Endothelial cell of umbilical vein (primary cell): Measurements from ENCODE around the gene ARL17A.
"Not testable (repeated sequence)": the region's sequence is repeated elsewhere in the genome, so short reads cannot be mapped to it uniquely, and the experiment has no call there.

Experiments used
- POLR2A ChIP-seq: IDR thresholded peaks from 2 replicates; pipeline ENCODE4 v1.6.1; 2012; ENCODE audit warnings: low read depth, mild to moderate bottlenecking, control low read depth, low read length
- TF ChIP-seq, protein P1 (sequence below), 2 donors: IDR thresholded peaks; 1 replicate in 1 of 2; 2 replicates in 1 of 2; pipeline ENCODE4 v1.5.1; 2011; ENCODE audit warnings: low read length in 2 of 2, mild to moderate bottlenecking in 2 of 2, moderate library complexity in 2 of 2, control low read depth in 1 of 2, inconsistent platforms in 1 of 2, low read depth in 1 of 2; ENCODE audit not compliant: insufficient read depth in 1 of 2; ENCODE audit errors: extremely low read depth in 1 of 2

DNA sequence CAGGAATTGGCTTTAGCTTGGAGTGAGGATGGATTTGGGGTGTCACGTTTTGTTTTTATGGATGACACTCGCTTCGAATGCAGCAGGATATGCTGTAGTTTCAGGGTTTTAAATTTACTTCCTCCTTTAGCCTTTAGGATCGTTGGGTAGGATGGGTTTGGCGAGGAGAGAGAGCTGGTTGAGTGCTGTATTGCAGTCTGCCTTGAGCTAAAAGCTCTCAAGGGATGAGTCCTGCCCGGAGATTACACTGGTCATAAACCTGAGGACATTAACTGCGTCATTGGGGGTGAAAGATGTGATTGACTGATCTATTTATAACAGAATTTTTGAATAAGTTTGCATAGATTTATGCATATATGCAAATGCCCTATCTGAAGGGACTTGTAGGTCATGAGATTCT is 11.8 kb upstream of the ARL17A start:
- TF ChIP-seq, protein P1, sequence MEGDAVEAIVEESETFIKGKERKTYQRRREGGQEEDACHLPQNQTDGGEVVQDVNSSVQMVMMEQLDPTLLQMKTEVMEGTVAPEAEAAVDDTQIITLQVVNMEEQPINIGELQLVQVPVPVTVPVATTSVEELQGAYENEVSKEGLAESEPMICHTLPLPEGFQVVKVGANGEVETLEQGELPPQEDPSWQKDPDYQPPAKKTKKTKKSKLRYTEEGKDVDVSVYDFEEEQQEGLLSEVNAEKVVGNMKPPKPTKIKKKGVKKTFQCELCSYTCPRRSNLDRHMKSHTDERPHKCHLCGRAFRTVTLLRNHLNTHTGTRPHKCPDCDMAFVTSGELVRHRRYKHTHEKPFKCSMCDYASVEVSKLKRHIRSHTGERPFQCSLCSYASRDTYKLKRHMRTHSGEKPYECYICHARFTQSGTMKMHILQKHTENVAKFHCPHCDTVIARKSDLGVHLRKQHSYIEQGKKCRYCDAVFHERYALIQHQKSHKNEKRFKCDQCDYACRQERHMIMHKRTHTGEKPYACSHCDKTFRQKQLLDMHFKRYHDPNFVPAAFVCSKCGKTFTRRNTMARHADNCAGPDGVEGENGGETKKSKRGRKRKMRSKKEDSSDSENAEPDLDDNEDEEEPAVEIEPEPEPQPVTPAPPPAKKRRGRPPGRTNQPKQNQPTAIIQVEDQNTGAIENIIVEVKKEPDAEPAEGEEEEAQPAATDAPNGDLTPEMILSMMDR (IDR thresholded peaks at IDR 0.05; ENCODE audit: extremely low read depth in 1 of 2, insufficient read depth in 1 of 2, low read depth in 1 of 2, low read length in 2 of 2), result not testable (repeated sequence)
- TF ChIP-seq POLR2A, result not testable (repeated sequence)
